MM.1S (cell line): ENCODE measurements around the gene INTS7.
"Not testable (repeated sequence)": the region's sequence is repeated elsewhere in the genome, so short reads cannot be mapped to it uniquely, and the experiment has no call there.

Experiments
- DNase-seq: peaks from one replicate; pipeline ENCODE4 v3.0.0-alpha.2; 2015
- H2AFZ ChIP-seq: fragments of 300-600 bp; sonication (generic); 2 replicates; pipeline ENCODE4 v1.6.0; 2016; ENCODE audit warnings: antibody characterized with exemption, low read length
- H3F3A ChIP-seq: fragments of 300-600 bp; sonication (generic); 2 replicates; pipeline ENCODE4 v1.6.1; 2016; ENCODE audit warnings: mild to moderate bottlenecking, antibody characterized with exemption, low read length, moderate library complexity, mixed read lengths; ENCODE audit not compliant: insufficient read depth
- H3K27ac ChIP-seq: fragments of 300-600 bp; sonication (generic); 2 replicates; pipeline ENCODE4 v1.5.1; 2016; ENCODE audit warnings: mild to moderate bottlenecking, low read length
- H3K27me3 ChIP-seq: fragments of 300-600 bp; sonication (generic); replicated peaks from 2 replicates; pipeline ENCODE4 v1.6.0; 2016; ENCODE audit warnings: low read length; ENCODE audit not compliant: insufficient read depth
- H3K36me3 ChIP-seq: fragments of 300-600 bp; sonication (generic); replicated peaks from 2 replicates; pipeline ENCODE4 v1.6.1; 2016; ENCODE audit warnings: mild to moderate bottlenecking, low read length, mixed read lengths; ENCODE audit not compliant: insufficient read depth
- H3K4me1 ChIP-seq: fragments of 300-600 bp; sonication (generic); 2 replicates; pipeline ENCODE4 v1.6.1; 2016; ENCODE audit warnings: low read length, mixed read lengths
- H3K4me2 ChIP-seq: fragments of 300-600 bp; sonication (generic); 2 replicates; pipeline ENCODE4 v1.6.0; 2016; ENCODE audit warnings: low read depth, low read length
- H3K4me3 ChIP-seq: fragments of 300-600 bp; sonication (generic); 2 replicates; pipeline ENCODE4 v1.5.1; 2016; ENCODE audit warnings: low read length, mixed read lengths
- H3K79me2 ChIP-seq: fragments of 300-600 bp; sonication (generic); 2 replicates; pipeline ENCODE4 v1.6.1; 2016; ENCODE audit warnings: mixed run types, low read length, mixed read lengths
- H3K9ac ChIP-seq: fragments of 300-600 bp; sonication (generic); 2 replicates; pipeline ENCODE4 v1.6.1; 2016; ENCODE audit warnings: low read length, mixed read lengths
- H3K9me2 ChIP-seq: fragments of 300-600 bp; sonication (generic); replicated peaks from 2 replicates; pipeline ENCODE4 v1.6.1; 2016; ENCODE audit warnings: mild to moderate bottlenecking, low read length, mixed read lengths; ENCODE audit not compliant: insufficient read depth
- H3K9me3 ChIP-seq: fragments of 300-600 bp; sonication (generic); replicated peaks from 2 replicates; pipeline ENCODE4 v1.6.1; 2016; ENCODE audit warnings: mild to moderate bottlenecking, low read length, mixed read lengths; ENCODE audit not compliant: insufficient read depth
- H4K20me1 ChIP-seq: fragments of 300-600 bp; sonication (generic); 2 replicates; pipeline ENCODE4 v1.6.1; 2016; ENCODE audit warnings: mild to moderate bottlenecking, low read length, moderate library complexity, mixed read lengths; ENCODE audit not compliant: insufficient read depth
- CTCF ChIP-seq: fragments of 300-600 bp; sonication (generic); IDR thresholded peaks from 2 replicates; pipeline ENCODE4 v1.5.1; 2016; ENCODE audit warnings: antibody characterized with exemption, low read length, mixed read lengths
- EZH2 ChIP-seq: fragments of 300-600 bp; sonication (generic); optimal IDR thresholded peaks from 2 replicates; pipeline ENCODE3; 2017; ENCODE audit warnings: low read depth, mild to moderate bottlenecking, antibody characterized with exemption, low read length, mixed read lengths
- EZH2phosphoT487 ChIP-seq: fragments of 300-600 bp; sonication (generic); IDR thresholded peaks from 2 replicates; pipeline ENCODE4 v1.6.1; 2018; ENCODE audit warnings: antibody characterized with exemption, low read length

INTS7 gene

GRCh38 chr1:211959221-211959620 lies 76.1 kb downstream of the INTS7 start:
- H3K36me3 ChIP-seq: peaks cover 15% of the 10 kb centered on the region; the same call in 1 of the 2 replicates
- no peak overlapping the region for H3K4me3 ChIP-seq
- no peak for DNase-seq
- no peaks in the 10 kb centered on the region for H3K4me1 ChIP-seq
- H3K27me3 ChIP-seq: no peaks in the 10 kb centered on the region
- no peaks in the 10 kb centered on the region for H3K9me2 ChIP-seq
- no peak overlapping the region for H3K9ac ChIP-seq
- TF ChIP-seq EZH2 (no peak), CTCF (no peak), EZH2phosphoT487 (no peak)
- H3F3A ChIP-seq: no peaks in the 10 kb centered on the region
- H4K20me1 ChIP-seq: no peaks in the 10 kb centered on the region
- H3K4me2 ChIP-seq: no peak overlapping the region
- no peak overlapping the region for H2AFZ ChIP-seq
- H3K27ac ChIP-seq: no peak overlapping the region
- peaks cover 13% of the 10 kb centered on the region; the same call in 1 of the 2 replicates for H3K79me2 ChIP-seq
- H3K9me3 ChIP-seq: no peaks in the 10 kb centered on the region

DNA sequence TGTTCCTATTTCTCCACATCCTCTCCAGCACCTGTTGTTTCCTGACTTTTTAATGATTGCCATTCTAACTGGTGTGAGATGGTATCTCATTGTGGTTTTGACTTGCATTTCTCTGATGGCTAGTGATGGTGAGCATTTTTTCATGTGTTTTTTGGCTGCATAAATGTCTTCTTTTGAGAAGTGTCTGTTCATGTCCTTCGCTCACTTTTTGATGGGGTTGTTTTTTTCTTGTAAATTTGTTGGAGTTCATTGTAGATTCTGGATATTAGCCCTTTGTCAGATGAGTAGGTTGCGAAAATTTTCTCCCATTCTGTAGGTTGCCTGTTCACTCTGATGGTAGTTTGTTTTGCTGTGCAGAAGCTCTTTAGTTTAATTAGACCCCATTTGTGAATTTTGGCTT lies 81.3 kb downstream of the INTS7 start:
- not testable (repeated sequence) for DNase-seq, H3K27ac ChIP-seq, H3K9ac ChIP-seq, H3K9me2 ChIP-seq, H3K79me2 ChIP-seq, H4K20me1 ChIP-seq, H3K4me3 ChIP-seq, H3K4me2 ChIP-seq, H3K27me3 ChIP-seq, H2AFZ ChIP-seq, H3K9me3 ChIP-seq
- Histone ChIP-seq H3K36me3 (peaks cover 13% of the 10 kb centered on the region; the same call in 1 of the 2 replicates), H3K4me1 (peaks cover 18% of the 10 kb centered on the region), H3F3A (peaks cover 16% of the 10 kb centered on the region)

DNA sequence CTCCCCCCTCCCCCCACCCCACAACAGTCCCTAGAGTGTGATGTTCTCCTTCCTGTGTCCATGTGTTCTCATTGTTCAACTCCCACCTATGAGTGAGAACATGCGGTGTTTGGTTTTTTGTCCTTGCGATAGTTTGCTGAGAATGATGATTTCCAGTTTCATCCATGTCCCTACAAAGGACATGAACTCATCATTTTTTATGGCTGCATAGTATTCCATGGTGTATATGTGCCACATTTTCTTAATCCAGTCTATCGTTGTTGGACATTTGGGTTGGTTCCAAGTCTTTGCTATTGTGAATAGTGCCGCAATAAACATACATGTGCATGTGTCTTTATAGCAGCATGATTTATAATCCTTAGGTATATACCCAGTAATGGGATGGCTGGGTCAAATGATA lies 81.8 kb downstream of the INTS7 start:
- not testable (repeated sequence) for H3K9me3 ChIP-seq, DNase-seq, H2AFZ ChIP-seq, H3K4me3 ChIP-seq, H3K79me2 ChIP-seq, H4K20me1 ChIP-seq, H3K27ac ChIP-seq, H3K27me3 ChIP-seq, H3K4me2 ChIP-seq, H3K9me2 ChIP-seq, H3K9ac ChIP-seq
- H3K36me3 ChIP-seq: peaks cover 10% of the 10 kb centered on the region; the same call in 1 of the 2 replicates
- peaks cover 18% of the 10 kb centered on the region for H3K4me1 ChIP-seq
- H3F3A ChIP-seq: peaks cover 16% of the 10 kb centered on the region

- Histone ChIP-seq H3K4me3 (no peak overlapping the region), H3K9ac (no peak overlapping the region), H3K27me3 (no peaks in the 10 kb centered on the region), H4K20me1 (no peaks in the 10 kb centered on the region), H3K9me2 (no peaks in the 10 kb centered on the region), H3K9me3 (no peaks in the 10 kb centered on the region), H3K36me3 (peaks cover 10% of the 10 kb centered on the region; the same call in 1 of the 2 replicates), H3K27ac (peak overlapping the region; percentile 69; the same call in 1 of the 2 replicates), H3K4me1 (peaks cover 18% of the 10 kb centered on the region), H2AFZ (no peak overlapping the region), H3K79me2 (no peaks in the 10 kb centered on the region), H3F3A (peaks cover 16% of the 10 kb centered on the region), H3K4me2 (peak overlapping the region; percentile 51; the same call in 1 of the 2 replicates)
- no peak for DNase-seq
- no peak for TF ChIP-seq EZH2
- no peak for TF ChIP-seq EZH2phosphoT487
- no peak for TF ChIP-seq CTCF
These were observed 83.1 kb downstream of the INTS7 start for GRCh38 chr1:211952299-211952698.
